Peyer's patch (tissue), 4 donors: ENCODE data around the gene SYT7.

Experiments
- CTCF ChIP-seq, 6 experiments: fragments of 450-650 bp in 4 of 6; fragments of 200-600 bp in 2 of 6; sonication (generic) in 1 of 6; IDR thresholded peaks; one replicate each; pipeline ENCODE4 v1.5.1; 2017 to 2019; ENCODE audit warnings: antibody characterized with exemption in 6 of 6, mild to moderate bottlenecking in 3 of 6, moderate library complexity in 1 of 6
- POLR2A ChIP-seq, 2 donors: fragments of 450-650 bp; IDR thresholded peaks; one replicate each; pipeline ENCODE4 v1.5.1; 2017; ENCODE audit warnings: antibody characterized with exemption in 2 of 2, mild to moderate bottlenecking in 2 of 2, moderate library complexity in 2 of 2

- TF ChIP-seq CTCF (IDR thresholded peaks at IDR 0.05): no peak
- no peak for TF ChIP-seq POLR2A (IDR thresholded peaks at IDR 0.05)
These were observed 39.3 kb downstream of the SYT7 start for GRCh38 chr11:61541598-61541997.
